Measurements from ENCODE around the gene SRPK2.

The SRPK2 gene

GRCh38 chr7:105391429-105391828, 2.7 kb upstream of the SRPK2 start (continued):
- no peak for TF ChIP-seq YY1 (tag by site-specific recombination; IDR thresholded peaks at IDR 0.05)
- no peak for TF ChIP-seq ZBTB1 (tag by site-specific recombination; IDR thresholded peaks at IDR 0.05)

GRCh38 chr7:105389889-105390288, 1.2 kb upstream of the SRPK2 start:
- TF ChIP-seq KLF16 (tag by site-specific recombination; IDR thresholded peaks at IDR 0.05), result no peak
- TF ChIP-seq ZNF140 (tag by site-specific recombination; IDR thresholded peaks at IDR 0.05), result no peak
- TF ChIP-seq ZNF324 (tag by site-specific recombination; IDR thresholded peaks at IDR 0.05), result no peak
- no peak for TF ChIP-seq ZBTB17 (tag by site-specific recombination; IDR thresholded peaks at IDR 0.05)
- no peak for TF ChIP-seq ZNF561 (tag by site-specific recombination; IDR thresholded peaks at IDR 0.05; ENCODE audit: borderline replicate concordance)
- TF ChIP-seq PBX3 (CRISPR knock-in tag; IDR thresholded peaks at IDR 0.05), result no peak
- POLR2A ChIA-PET, result interaction anchor here (0.6 kb wide), 1 partner anchor 49 kb away, joined by 3 read pairs; no protein-coding TSS in a partner anchor
- Histone ChIP-seq H3K4me3 (ENCODE audit: low read depth, low read length) (no peak overlapping the region), H3K4me1 (ENCODE audit: control insufficient read depth, insufficient read depth, low read length) (no peaks in the 10 kb centered on the region), H3K36me3 (ENCODE audit: control insufficient read depth in 2 of 2, insufficient read depth in 1 of 2, low read length in 2 of 2) (peaks cover 6% of the 10 kb centered on the region in 2 experiments), H3K9me3 (ENCODE audit: control insufficient read depth, insufficient read depth, low read depth, low read length) (no peaks in the 10 kb centered on the region), H3K27ac (ENCODE audit: extremely low read depth, low read depth, low read length) (no peak overlapping the region)
- CTCF ChIA-PET, result no interaction called here

GRCh38 chr7:105389088-105389650, 448 bp upstream of the SRPK2 start:
- Histone ChIP-seq H3K4me1 (ENCODE audit: control insufficient read depth, insufficient read depth, low read length) (no peaks in the 10 kb centered on the region), H3K9me3 (ENCODE audit: control insufficient read depth, insufficient read depth, low read depth, low read length) (no peaks in the 10 kb centered on the region), H3K4me3 (ENCODE audit: low read depth, low read length) (peak overlapping the region; percentile 86), H3K27ac (ENCODE audit: extremely low read depth, low read depth, low read length) (no peak overlapping the region; the same call in 1 of the 2 replicates), H3K36me3 (ENCODE audit: control insufficient read depth in 2 of 2, insufficient read depth in 1 of 2, low read length in 2 of 2) (peaks cover 6% of the 10 kb centered on the region in 2 experiments)
- CTCF ChIA-PET, result interaction anchor here (0.6 to 1.0 kb wide), 5 partner anchors 27 to 484 kb away, joined by 3 read pairs; partner anchors contain the start of gene RINT1
- POLR2A ChIA-PET, result interaction anchor here (0.5 to 1.1 kb wide), 4 partner anchors 12 to 405 kb away, joined by 3 to 4 read pairs (median 3); no protein-coding TSS in a partner anchor
- TF ChIP-seq ZNF366 (tag by site-specific recombination; conservative IDR thresholded peaks at IDR 0.05), result peak; percentile 53; the same call in 1 of the 2 replicates
- peak; percentile 38; the same call in 1 of the 2 replicates for TF ChIP-seq ZSCAN30 (tag by site-specific recombination; IDR thresholded peaks at IDR 0.05)
- TF ChIP-seq ZNF76 (tag by site-specific recombination; IDR thresholded peaks at IDR 0.05; ENCODE audit: borderline replicate concordance, low read depth), result 0 out of 2 replicates have a peak, but pooled peaks have one; percentile 28
- 0 out of 2 replicates have a peak, but pooled peaks have one; percentile 29 for TF ChIP-seq ZNF280D (tag by site-specific recombination; IDR thresholded peaks at IDR 0.05)
- 0 out of 2 replicates have a peak, but pooled peaks have one; percentile 26 for TF ChIP-seq REST (tag by site-specific recombination; IDR thresholded peaks at IDR 0.05)
- 0 out of 2 replicates have a peak, but pooled peaks have one; percentile 12 for TF ChIP-seq ZNF341 (tag by site-specific recombination; IDR thresholded peaks at IDR 0.05; ENCODE audit: low read depth)
- peak; percentile 95 for TF ChIP-seq ZBTB8A (tag by site-specific recombination; IDR thresholded peaks at IDR 0.05)
- peak; percentile 69 for TF ChIP-seq ZNF223 (tag by site-specific recombination; IDR thresholded peaks at IDR 0.05)
- TF ChIP-seq ZNF561 (tag by site-specific recombination; IDR thresholded peaks at IDR 0.05; ENCODE audit: borderline replicate concordance), result peak; percentile 20; the same call in 1 of the 2 replicates
- peak; percentile 34; the same call in 1 of the 2 replicates for TF ChIP-seq ZXDB (tag by site-specific recombination; IDR thresholded peaks at IDR 0.05)
- peak; percentile 56; the same call in 1 of the 2 replicates for TF ChIP-seq CTCF (tag by site-specific recombination; IDR thresholded peaks at IDR 0.05)
- no peak for TF ChIP-seq HOXC10 (CRISPR knock-in tag; IDR thresholded peaks at IDR 0.05)
- TF ChIP-seq IKZF3 (tag by site-specific recombination; IDR thresholded peaks at IDR 0.05), result peak; percentile 69; the same call in 1 of the 2 replicates
- no peak for TF ChIP-seq ZNF146 (tag by site-specific recombination; IDR thresholded peaks at IDR 0.05)
- 0 out of 2 replicates have a peak, but pooled peaks have one; percentile 36 for TF ChIP-seq ZNF423 (tag by site-specific recombination; IDR thresholded peaks at IDR 0.05)

Measured in HEK293 (cell line).